K562 (cell line): ENCODE results near the gene DYNC2H1. TPM values are rescaled to one million over a fixed set of nuclear protein-coding genes. Genes with fewer than 3 reads are reported as not detected.

Experiments used
- ADNP ChIP-seq: fragments of 200-800 bp; sonication (Bioruptor generic); IDR thresholded peaks from 2 replicates; pipeline ENCODE4 v1.6.1; 2016; ENCODE audit warnings: missing genetic modification characterization, missing compliant biosample characterization
- ARNT ChIP-seq, 2 experiments: fragments of 450-650 bp; IDR thresholded peaks; 2 replicates each; pipeline ENCODE4 v1.6.1; 2016; ENCODE audit warnings: mild to moderate bottlenecking in 1 of 2
- C11orf30 ChIP-seq: fragments of 450-650 bp; IDR thresholded peaks from 2 replicates; pipeline ENCODE4 v1.6.1; 2016; ENCODE audit warnings: low read depth, mild to moderate bottlenecking
- CAMTA2 ChIP-seq: fragments of 250-450 bp; sonication (Bioruptor Pico); conservative IDR thresholded peaks from 2 replicates; pipeline ENCODE4 v1.5.1; 2022
- CEBPZ ChIP-seq: fragments of 150-350 bp; IDR thresholded peaks from 2 replicates; pipeline ENCODE4 v1.6.1; 2014; ENCODE audit warnings: low read depth, mild to moderate bottlenecking, low read length, borderline replicate concordance
- CREM ChIP-seq: IDR thresholded peaks from 2 replicates; pipeline ENCODE4 v1.6.1; 2014; ENCODE audit warnings: antibody characterized with exemption, low read depth
- HMBOX1 ChIP-seq: sonication (generic); IDR thresholded peaks from 2 replicates; pipeline ENCODE4 v1.6.1; 2016
- SIN3A ChIP-seq, 2 experiments: fragments of 150-350 bp in 1 of 2; IDR thresholded peaks; 2 replicates each; pipeline ENCODE4 v1.6.1; 2011 to 2016; ENCODE audit warnings: borderline replicate concordance in 2 of 2, low read depth in 2 of 2, low read length in 2 of 2, mild to moderate bottlenecking in 2 of 2, moderate library complexity in 2 of 2; ENCODE audit not compliant: control insufficient read depth in 1 of 2
- ZKSCAN3 ChIP-seq: fragments of 250-450 bp; sonication (Bioruptor Pico); IDR thresholded peaks from 2 replicates; pipeline ENCODE4 v1.4.0; 2020
- ZNF197 ChIP-seq: fragments of 200-800 bp; sonication (Bioruptor generic); IDR thresholded peaks from 2 replicates; pipeline ENCODE4 v1.6.1; 2016; ENCODE audit warnings: low read depth, missing genetic modification characterization, missing compliant biosample characterization
- ZNF316 ChIP-seq: fragments of 450-650 bp; IDR thresholded peaks from 2 replicates; pipeline ENCODE4 v1.6.1; 2016
- ZNF324 ChIP-seq: fragments of 250-450 bp; sonication (Bioruptor Pico); IDR thresholded peaks from 2 replicates; pipeline ENCODE4 v1.4.0; 2020; ENCODE audit warnings: mild to moderate bottlenecking
- polyA plus RNA-seq, 8 experiments: library from polyadenylated mRNA; depleted of rRNA in 4 of 8; stranded (reverse) in 5 of 8; unstranded in 3 of 8; fragments of >200 nt; fragmentation: Nextera tagmentation in 2 of 8; fragmentation: Illumina TruSeq in 1 of 8; extraction: Ambion mirVana in 2 of 8; extraction: Trizol in 1 of 8; gene quantifications; 2 replicates each; pipeline versions ENCODE4 v1.2.1 to v1.2.3, GENCODE V29; 2011 to 2014; ENCODE audit warnings: inconsistent platforms in 1 of 8, missing spikeins in 1 of 8
- total RNA-seq, 7 experiments: library from RNA; depleted of rRNA in 6 of 7; stranded (reverse); fragments of >200 nt in 6 of 7; fragmentation: Illumina TruSeq in 2 of 7; extraction: Trizol in 2 of 7; gene quantifications; 2 replicates each; pipeline versions ENCODE4 v1.2.1 to v1.2.3, GENCODE V29; 2011 to 2021; ENCODE audit warnings: low replicate concordance in 1 of 7

DYNC2H1 gene
- total and polyA plus RNA-seq, 9 of the 15 experiments (the other 6 are each of a cell fraction or from before 2014, with no cell fraction given) = 0.08 to 0.64 (median 0.20) TPM

- TF ChIP-seq SIN3A (IDR thresholded peaks at IDR 0.05; ENCODE audit: borderline replicate concordance in 2 of 2, control insufficient read depth in 1 of 2, low read depth in 2 of 2, low read length in 2 of 2) = no peak
- TF ChIP-seq ZNF324 (CRISPR knock-in tag) = no peak
- no peak for TF ChIP-seq CREM
- TF ChIP-seq CAMTA2 (CRISPR knock-in tag) = no peak
- peak; percentile 75; the same call in 1 of the 2 replicates for TF ChIP-seq C11orf30
- no peak for TF ChIP-seq ZKSCAN3 (CRISPR knock-in tag)
- no peak for TF ChIP-seq ADNP (tag)
- no peak for TF ChIP-seq ARNT (IDR thresholded peaks at IDR 0.05)
- no peak for TF ChIP-seq ZNF197 (CRISPR knock-in tag)
- no peak for TF ChIP-seq HMBOX1
- TF ChIP-seq CEBPZ = no peak
- peak; percentile 87 for TF ChIP-seq ZNF316
These were observed 11.9 kb upstream of the DYNC2H1 start (continued) for GRCh38 chr11:103097279-103097678.
